ENCODE data around the gene PRSS53. TPM values are rescaled to one million over a fixed set of nuclear protein-coding genes. Genes with fewer than 3 reads are reported as not detected.

Gene PRSS53
- total and polyA plus RNA-seq, 10 of the 15 experiments (the other 5 are each of a cell fraction or from before 2014, with no cell fraction given), result 0.35 to 3.4 (median 0.88) TPM; not detected in 2

DNA sequence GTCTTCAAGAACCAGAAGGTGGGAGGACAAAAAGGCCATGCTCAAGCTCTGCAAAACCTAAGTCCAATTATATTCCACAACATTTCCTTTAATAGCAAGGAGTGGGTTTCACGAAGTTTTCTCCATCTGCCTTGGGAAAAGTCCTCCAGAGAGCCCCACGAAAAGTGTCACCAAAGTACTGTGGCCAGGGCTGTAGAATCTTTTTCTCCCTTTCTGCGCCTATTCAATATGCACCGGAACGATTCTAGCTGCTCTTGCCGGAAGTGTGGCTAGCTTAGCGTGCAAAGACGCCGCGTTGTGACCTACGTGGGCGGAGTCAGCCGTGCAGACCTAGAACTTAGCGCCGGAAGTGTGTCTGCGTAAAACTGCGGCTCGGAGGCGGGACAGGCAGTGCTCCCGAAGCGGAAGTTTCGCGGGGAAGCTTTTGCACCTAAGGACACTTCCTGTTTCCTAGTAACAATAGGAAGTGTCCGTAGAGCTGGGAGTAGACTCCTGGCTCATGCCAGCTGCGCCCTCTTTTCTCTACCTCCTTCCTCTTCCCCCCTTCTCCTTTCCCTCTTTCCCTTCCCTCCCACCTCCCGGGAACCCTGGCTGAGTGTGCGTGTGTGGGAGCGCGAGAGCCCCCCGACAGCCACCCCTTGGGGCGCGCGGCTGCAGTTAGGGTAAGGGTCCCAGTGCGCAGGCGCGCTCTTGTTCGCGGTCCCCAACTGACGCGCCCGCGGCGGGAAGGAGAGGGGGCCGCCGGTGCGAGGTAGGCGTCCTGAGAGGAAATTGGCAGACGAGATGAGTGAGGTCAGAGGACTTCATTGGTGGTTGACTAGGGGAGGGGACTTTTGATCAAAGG, 14.6 kb downstream of the PRSS53 start, which contains the start of the genes ZNF646 and ZNF668 (continued):
- TF ChIP-seq, protein P1, sequence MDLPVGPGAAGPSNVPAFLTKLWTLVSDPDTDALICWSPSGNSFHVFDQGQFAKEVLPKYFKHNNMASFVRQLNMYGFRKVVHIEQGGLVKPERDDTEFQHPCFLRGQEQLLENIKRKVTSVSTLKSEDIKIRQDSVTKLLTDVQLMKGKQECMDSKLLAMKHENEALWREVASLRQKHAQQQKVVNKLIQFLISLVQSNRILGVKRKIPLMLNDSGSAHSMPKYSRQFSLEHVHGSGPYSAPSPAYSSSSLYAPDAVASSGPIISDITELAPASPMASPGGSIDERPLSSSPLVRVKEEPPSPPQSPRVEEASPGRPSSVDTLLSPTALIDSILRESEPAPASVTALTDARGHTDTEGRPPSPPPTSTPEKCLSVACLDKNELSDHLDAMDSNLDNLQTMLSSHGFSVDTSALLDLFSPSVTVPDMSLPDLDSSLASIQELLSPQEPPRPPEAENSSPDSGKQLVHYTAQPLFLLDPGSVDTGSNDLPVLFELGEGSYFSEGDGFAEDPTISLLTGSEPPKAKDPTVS (IDR thresholded peaks at IDR 0.05; ENCODE audit: low read depth, low read length), result 0 out of 2 replicates have a peak, but pooled peaks have one; percentile 16
- no peak for TF ChIP-seq STAT3 (IDR thresholded peaks at IDR 0.05; ENCODE audit: low read depth, low read length)
- TF ChIP-seq ZNF217 (IDR thresholded peaks at IDR 0.05), result no peak
- TF ChIP-seq POLR2AphosphoS2 (IDR thresholded peaks at IDR 0.05; ENCODE audit: low read depth, low read length), result peak; percentile 94
- TF ChIP-seq MEF2A (IDR thresholded peaks at IDR 0.05; ENCODE audit: insufficient read depth, low read depth, low read length), result no peak
- peak; percentile 84 for TF ChIP-seq POLR2AphosphoS5 (IDR thresholded peaks at IDR 0.05; ENCODE audit: low read length)
- peak; percentile 88 for TF ChIP-seq SP1 (IDR thresholded peaks at IDR 0.05; ENCODE audit: low read depth, low read length)
- no peak for TF ChIP-seq FOS (IDR thresholded peaks at IDR 0.05; ENCODE audit: borderline replicate concordance, extremely low read depth, insufficient read length)
- TF ChIP-seq, protein P2, sequence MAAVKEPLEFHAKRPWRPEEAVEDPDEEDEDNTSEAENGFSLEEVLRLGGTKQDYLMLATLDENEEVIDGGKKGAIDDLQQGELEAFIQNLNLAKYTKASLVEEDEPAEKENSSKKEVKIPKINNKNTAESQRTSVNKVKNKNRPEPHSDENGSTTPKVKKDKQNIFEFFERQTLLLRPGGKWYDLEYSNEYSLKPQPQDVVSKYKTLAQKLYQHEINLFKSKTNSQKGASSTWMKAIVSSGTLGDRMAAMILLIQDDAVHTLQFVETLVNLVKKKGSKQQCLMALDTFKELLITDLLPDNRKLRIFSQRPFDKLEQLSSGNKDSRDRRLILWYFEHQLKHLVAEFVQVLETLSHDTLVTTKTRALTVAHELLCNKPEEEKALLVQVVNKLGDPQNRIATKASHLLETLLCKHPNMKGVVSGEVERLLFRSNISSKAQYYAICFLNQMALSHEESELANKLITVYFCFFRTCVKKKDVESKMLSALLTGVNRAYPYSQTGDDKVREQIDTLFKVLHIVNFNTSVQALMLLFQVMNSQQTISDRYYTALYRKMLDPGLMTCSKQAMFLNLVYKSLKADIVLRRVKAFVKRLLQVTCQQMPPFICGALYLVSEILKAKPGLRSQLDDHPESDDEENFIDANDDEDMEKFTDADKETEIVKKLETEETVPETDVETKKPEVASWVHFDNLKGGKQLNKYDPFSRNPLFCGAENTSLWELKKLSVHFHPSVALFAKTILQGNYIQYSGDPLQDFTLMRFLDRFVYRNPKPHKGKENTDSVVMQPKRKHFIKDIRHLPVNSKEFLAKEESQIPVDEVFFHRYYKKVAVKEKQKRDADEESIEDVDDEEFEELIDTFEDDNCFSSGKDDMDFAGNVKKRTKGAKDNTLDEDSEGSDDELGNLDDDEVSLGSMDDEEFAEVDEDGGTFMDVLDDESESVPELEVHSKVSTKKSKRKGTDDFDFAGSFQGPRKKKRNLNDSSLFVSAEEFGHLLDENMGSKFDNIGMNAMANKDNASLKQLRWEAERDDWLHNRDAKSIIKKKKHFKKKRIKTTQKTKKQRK (IDR thresholded peaks at IDR 0.05; ENCODE audit: low read depth, low read length), result no peak
- TF ChIP-seq SMAD5 (IDR thresholded peaks at IDR 0.05; ENCODE audit: low read depth), result peak; percentile 85; the same call in 1 of the 2 replicates
- peak in 1 of 2 experiments; percentile 87; a peak in 2 of 4 replicates for TF ChIP-seq SRF (IDR thresholded peaks at IDR 0.05; ENCODE audit: low read depth in 2 of 2, low read length in 2 of 2)
- TF ChIP-seq SMAD1 (IDR thresholded peaks at IDR 0.05; ENCODE audit: low read depth, partially characterized antibody), result no peak
- TF ChIP-seq, protein P3, sequence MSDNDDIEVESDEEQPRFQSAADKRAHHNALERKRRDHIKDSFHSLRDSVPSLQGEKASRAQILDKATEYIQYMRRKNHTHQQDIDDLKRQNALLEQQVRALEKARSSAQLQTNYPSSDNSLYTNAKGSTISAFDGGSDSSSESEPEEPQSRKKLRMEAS (IDR thresholded peaks at IDR 0.05; ENCODE audit: low read depth, low read length), result peak; percentile 10; the same call in 1 of the 2 replicates
- TF ChIP-seq TCF3 (IDR thresholded peaks at IDR 0.05; ENCODE audit: borderline replicate concordance, insufficient read depth, low read depth, low read length), result peak; percentile 47; the same call in 1 of the 2 replicates
- TF ChIP-seq CREM (IDR thresholded peaks at IDR 0.05; ENCODE audit: low read depth), result peak; percentile 92
- no peak for TF ChIP-seq JUNB (IDR thresholded peaks at IDR 0.05)
- TF ChIP-seq DPF2 (IDR thresholded peaks at IDR 0.05), result 0 out of 2 replicates have a peak, but pooled peaks have one; percentile 19
- TF ChIP-seq TARDBP (IDR thresholded peaks at IDR 0.05; ENCODE audit: borderline replicate concordance), result no peak
- TF ChIP-seq SUZ12 (IDR thresholded peaks at IDR 0.05; ENCODE audit: unreplicated experiment), result no peak
- TF ChIP-seq, protein P4, sequence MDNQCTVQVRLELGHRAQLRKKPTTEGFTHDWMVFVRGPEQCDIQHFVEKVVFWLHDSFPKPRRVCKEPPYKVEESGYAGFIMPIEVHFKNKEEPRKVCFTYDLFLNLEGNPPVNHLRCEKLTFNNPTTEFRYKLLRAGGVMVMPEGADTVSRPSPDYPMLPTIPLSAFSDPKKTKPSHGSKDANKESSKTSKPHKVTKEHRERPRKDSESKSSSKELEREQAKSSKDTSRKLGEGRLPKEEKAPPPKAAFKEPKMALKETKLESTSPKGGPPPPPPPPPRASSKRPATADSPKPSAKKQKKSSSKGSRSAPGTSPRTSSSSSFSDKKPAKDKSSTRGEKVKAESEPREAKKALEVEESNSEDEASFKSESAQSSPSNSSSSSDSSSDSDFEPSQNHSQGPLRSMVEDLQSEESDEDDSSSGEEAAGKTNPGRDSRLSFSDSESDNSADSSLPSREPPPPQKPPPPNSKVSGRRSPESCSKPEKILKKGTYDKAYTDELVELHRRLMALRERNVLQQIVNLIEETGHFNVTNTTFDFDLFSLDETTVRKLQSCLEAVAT (IDR thresholded peaks at IDR 0.05), result peak; percentile 72; the same call in 1 of the 2 replicates
- TF ChIP-seq NFIC (IDR thresholded peaks at IDR 0.05; ENCODE audit: low read depth, low read length), result no peak
- TF ChIP-seq ZNF274 (IDR thresholded peaks at IDR 0.05; ENCODE audit: insufficient read depth, insufficient read length), result no peak
- TF ChIP-seq SREBF1 (IDR thresholded peaks at IDR 0.05; ENCODE audit: low read length), result peak; percentile 69
- TF ChIP-seq WRNIP1 (IDR thresholded peaks at IDR 0.05; ENCODE audit: borderline replicate concordance, low read depth, low read length), result no peak; the same call in 1 of the 2 replicates
- TF ChIP-seq ZNF207 (IDR thresholded peaks at IDR 0.05; ENCODE audit: borderline replicate concordance), result no peak; the same call in 1 of the 2 replicates

All from GM12878 (cell line).